Fibroblast of skin of left biceps (primary cell): ENCODE data around the gene EEPD1.

Experiments used
- DNase-seq, 2 experiments: peaks; one replicate each; pipeline ENCODE4 v3.0.0-alpha.2; 2013; ENCODE audit warnings: low read depth in 2 of 2

EEPD1 gene

GRCh38 chr7:36253699-36254098, 100.6 kb downstream of the EEPD1 start:
- no peak for DNase-seq

GRCh38 chr7:36258510-36259259, 105.6 kb downstream of the EEPD1 start:
- peak; percentile 50 to 56 for DNase-seq

DNA sequence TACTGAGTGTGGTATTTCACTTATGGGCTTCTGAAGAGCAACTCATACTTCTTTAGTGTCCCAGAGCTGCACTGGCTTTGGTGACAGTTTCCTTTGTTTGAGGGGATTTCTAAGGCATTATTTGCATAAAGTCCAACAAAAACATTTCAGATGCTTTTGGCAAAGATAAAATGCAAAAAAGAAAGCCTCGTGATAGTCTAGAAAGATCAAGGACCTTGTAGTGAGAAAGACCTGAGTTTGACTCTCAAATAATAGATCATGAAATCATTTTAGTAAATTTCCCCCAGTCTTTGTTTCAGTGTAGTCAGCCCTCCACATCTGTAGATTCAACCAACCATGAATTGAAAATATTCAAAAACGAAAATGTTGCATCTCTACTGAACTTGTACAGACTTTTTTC, 107.4 kb downstream of the EEPD1 start:
- no peak for DNase-seq

DNA sequence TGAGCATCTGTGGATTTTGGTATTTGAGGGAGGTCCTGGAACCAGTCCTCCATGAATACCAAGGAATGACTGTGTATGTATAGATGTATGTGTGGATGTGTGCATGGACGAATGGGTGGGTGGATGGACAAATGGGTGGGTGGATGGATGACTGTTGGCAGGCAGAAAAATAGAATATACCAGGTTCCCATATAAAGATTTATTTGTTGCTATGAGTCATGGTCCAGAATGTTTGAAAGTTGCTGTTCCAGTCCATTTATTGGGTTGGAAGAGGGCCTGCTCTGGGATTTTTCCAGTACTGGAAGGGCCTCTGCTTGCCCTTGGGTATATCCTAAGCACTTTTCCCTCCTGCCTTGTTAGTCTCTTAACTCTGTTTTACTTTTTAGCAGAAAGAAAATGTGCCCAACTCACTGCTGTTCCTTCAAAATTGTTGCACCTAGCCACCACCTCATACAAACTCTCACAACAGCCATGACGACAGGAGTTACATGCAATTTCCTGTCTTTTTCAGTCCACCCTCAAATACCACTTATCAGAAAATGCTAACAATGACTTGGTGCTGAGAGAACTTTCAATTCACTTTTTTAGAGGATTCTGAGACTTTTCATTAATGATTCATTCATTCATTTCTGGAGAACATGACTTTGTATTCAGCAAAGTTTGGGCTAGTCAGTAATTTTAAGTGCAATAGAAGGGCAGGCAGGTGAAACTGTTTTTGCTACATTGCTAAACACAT, 108.1 kb downstream of the EEPD1 start:
- DNase-seq: no peak

DNA sequence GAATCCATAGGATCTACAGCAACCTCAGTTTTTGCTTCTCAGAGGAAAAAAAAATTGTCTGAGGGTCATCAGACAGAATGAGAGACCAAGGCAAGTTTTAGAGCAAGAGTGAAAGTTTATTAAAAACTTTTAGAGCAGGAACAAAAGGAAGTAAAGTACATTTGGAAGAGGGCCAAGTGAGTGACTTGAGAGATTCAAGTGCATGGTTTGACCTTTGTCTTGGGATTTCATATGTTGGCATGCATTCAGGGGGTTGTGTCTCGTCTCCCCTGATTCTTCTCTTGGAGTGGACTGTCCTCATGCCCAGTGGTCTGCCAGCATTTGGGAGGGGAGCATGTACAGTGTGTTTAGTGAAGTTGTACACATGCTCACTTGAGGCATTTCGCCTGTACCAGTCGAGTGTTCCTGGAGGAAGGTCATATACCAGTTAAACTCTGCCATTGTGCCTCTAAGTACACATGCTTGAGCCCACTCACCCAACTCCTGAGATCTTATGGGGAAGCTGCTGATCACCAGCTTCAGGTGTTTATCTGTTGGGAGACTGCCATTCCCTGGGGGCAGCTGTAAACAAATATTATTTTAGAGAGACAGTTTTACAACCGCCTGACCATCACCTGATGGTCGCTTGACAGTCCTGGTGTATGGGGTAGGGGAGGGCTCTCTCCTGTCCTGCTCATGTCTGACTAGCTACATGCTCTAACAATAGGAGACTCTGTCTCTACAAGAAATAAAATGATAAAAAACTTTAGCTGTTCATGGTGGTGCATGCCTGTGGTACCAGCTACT, 109.4 kb downstream of the EEPD1 start:
- no peak for DNase-seq

GRCh38 chr7:36263095-36263484, 110.0 kb downstream of the EEPD1 start:
- DNase-seq: no peak

- no peak for DNase-seq
Measured at GRCh38 chr7:36264123-36264801, 111.2 kb downstream of the EEPD1 start.

- DNase-seq: no peak
Measured at GRCh38 chr7:36264913-36265516, 112.0 kb downstream of the EEPD1 start.

- no peak for DNase-seq
Measured at GRCh38 chr7:36265680-36266079, 112.6 kb downstream of the EEPD1 start.

DNA sequence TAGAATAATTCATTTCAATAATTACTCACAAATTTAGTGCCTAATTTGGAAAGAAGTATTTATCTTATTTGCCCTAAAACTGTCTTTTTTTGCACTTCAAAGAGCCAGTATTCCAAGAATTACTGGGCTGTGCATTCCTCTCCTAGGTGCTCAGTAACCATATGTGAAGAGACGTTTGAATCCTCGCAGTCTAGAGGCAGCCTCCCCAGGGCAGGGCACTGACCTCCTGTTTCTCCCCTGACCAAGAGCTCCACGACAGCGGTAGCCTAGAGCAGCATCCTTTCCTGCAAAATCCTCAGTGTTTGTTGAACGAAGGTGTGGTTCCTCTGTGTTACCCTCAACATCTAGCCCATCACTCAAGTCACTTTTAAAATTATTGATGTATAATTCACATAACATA, 113.1 kb downstream of the EEPD1 start:
- no peak for DNase-seq

- DNase-seq: no peak
Measured at GRCh38 chr7:36266683-36267082, 113.6 kb downstream of the EEPD1 start.

- no peak for DNase-seq
Measured at GRCh38 chr7:36272211-36272566, 119.1 kb downstream of the EEPD1 start.

DNA sequence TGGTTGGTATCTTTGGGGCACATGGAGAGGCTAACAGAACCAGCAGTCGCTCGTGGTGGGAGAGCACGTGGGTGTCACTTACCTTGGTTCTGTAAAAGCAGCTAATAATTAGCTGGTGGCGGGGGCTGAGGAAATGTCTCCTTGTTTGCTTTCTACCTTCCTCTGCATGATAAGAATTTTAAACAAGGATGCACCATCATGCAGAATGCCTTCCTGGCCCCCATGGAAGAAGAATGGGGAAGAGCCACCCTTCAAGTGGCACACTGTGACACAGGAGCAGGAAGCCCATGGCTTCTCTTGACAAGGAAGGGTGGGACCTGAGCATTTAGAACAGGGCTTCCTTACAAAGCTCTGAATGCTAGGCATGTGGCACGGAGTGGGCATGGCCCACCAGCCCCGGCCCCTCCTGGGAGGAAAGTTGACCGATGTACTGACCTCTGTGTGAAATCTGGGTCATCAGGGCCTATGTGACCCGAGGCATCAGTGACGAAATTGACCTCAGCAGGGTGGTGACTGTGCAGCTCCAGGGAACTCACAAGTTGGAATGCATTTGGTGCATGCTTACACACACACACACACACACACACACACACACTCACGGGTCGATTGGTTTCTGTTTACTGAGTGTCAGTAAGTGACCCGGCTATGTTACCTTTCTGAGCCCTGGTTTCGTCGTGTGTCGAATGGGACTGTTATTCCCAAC, 119.7 kb downstream of the EEPD1 start:
- DNase-seq: no peak

DNA sequence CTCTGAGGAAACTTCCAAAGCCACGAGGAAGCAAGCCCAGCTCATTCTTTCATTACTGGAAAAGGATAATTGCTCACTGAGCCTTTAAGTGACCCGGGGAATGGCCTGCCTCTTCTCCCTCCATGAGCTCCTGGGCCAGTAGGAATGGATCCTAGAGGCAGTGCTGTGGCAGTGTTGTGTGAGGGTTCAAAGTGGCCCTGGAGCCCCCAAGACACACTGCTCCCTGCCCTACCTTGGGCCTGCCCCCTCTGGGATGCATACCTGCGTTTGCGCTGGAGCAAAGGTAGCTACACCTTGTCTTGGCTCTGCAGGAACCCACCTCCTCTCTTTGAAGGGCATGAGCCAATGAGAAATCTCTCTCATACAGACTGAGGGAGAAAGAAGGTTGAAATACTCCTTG, 120.8 kb downstream of the EEPD1 start:
- no peak for DNase-seq

- DNase-seq: no peak
Measured at GRCh38 chr7:36275735-36276284, 122.8 kb downstream of the EEPD1 start.

GRCh38 chr7:36276428-36277248, 123.6 kb downstream of the EEPD1 start:
- no peak for DNase-seq

DNA sequence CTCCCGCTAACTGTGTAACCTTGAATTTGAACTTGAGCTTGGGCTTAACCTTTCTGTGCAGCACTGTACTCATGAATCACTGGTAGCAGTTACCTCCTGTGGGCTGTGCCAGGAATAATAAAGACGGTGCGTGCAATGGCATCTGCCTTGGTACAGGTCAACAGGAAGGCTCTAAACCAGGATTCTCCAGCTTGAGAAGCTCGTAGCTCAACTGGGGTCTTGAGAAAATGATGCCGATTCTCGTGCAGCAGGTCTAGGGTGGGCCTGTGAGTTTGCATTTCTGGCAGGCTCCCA, 124.1 kb downstream of the EEPD1 start:
- DNase-seq: no peak

GRCh38 chr7:36278069-36278619, 125.1 kb downstream of the EEPD1 start:
- no peak for DNase-seq

DNA sequence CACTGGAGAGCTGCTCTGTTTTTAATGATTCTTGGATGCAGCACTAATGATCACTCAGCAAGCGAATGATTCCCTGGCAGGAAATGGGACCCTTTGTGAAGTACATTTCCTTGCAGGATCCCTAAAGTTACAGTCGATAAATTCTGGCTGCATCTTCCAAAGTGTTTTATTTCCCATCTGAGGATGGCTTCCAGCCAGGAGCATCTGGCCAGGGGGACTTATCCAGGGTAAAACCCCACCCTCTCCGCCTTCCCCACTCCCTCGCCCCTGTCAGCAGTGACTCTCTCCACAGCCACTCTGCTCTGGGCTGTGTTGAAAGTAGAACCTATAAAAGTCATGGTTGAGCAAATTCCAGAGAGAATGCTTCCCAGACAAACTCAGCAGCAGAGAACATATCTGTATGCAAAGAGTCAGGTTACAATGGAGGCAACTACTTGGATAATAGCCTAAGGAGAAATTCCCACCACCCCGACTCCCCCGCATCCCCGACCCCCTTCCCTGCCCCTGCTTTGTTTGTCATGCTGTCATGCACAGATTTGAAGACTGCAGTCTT, 125.6 kb downstream of the EEPD1 start:
- peak; percentile 88 for DNase-seq
